ENCODE measurements around the gene GGTA1. TPM values are rescaled to one million over a fixed set of nuclear protein-coding genes. Genes with fewer than 3 reads are reported as not detected.
A peak's percentile ranks its signal among the peaks of the same experiment; 100 is the strongest.

Gene GGTA1
- total RNA-seq, 6 experiments from 2014 or later: not detected

- no peak for DNase-seq
- Mint-ChIP-seq H3K27ac (no peak overlapping the region), H3K9me3 (peaks cover 8% of the 10 kb centered on the region), H3K36me3 (ENCODE audit: low read depth) (peaks cover 10% of the 10 kb centered on the region; the same call in 1 of the 2 replicates), H3K4me3 (peak overlapping the region; percentile 82), H3K27me3 (ENCODE audit: insufficient read depth) (peaks cover 45% of the 10 kb centered on the region), H3K4me1 (ENCODE audit: low read depth) (peaks cover 24% of the 10 kb centered on the region)
- no peak for TF ChIP-seq CTCF (IDR thresholded peaks at IDR 0.05)
These were observed 542 bp downstream of the GGTA1 start for GRCh38 chr9:121499177-121499426.

GRCh38 chr9:121498487-121499176, 1.0 kb downstream of the GGTA1 start:
- peak; percentile 39 for TF ChIP-seq CTCF (IDR thresholded peaks at IDR 0.05)
- DNase-seq: peak; percentile 16
- Mint-ChIP-seq H3K9me3 (peaks cover 8% of the 10 kb centered on the region), H3K4me3 (peak overlapping the region; percentile 82), H3K4me1 (ENCODE audit: low read depth) (peaks cover 21% of the 10 kb centered on the region), H3K36me3 (ENCODE audit: low read depth) (peaks cover 10% of the 10 kb centered on the region; the same call in 1 of the 2 replicates), H3K27me3 (ENCODE audit: insufficient read depth) (peaks cover 48% of the 10 kb centered on the region), H3K27ac (no peak overlapping the region)

GRCh38 chr9:121498150-121498486, 1.5 kb downstream of the GGTA1 start:
- peaks cover 50% of the 10 kb centered on the region for H3K27me3 Mint-ChIP-seq (ENCODE audit: insufficient read depth)

GRCh38 chr9:121495976-121496375, 3.7 kb downstream of the GGTA1 start:
- Mint-ChIP-seq H3K4me1 (ENCODE audit: low read depth) (peaks cover 14% of the 10 kb centered on the region), H3K4me3 (no peak overlapping the region), H3K9me3 (peaks cover 8% of the 10 kb centered on the region), H3K27ac (no peak overlapping the region), H3K27me3 (ENCODE audit: insufficient read depth) (peaks cover 55% of the 10 kb centered on the region), H3K36me3 (ENCODE audit: low read depth) (peaks cover 10% of the 10 kb centered on the region; the same call in 1 of the 2 replicates)
- no peak for TF ChIP-seq CTCF (IDR thresholded peaks at IDR 0.05)
- no peak for DNase-seq

More at GRCh38 chr9:121498150-121498486, 1.5 kb downstream of the GGTA1 start:
- Mint-ChIP-seq H3K4me3 (peak overlapping the region; percentile 82), H3K4me1 (ENCODE audit: low read depth) (peaks cover 16% of the 10 kb centered on the region), H3K9me3 (peaks cover 8% of the 10 kb centered on the region), H3K27ac (no peak overlapping the region), H3K36me3 (ENCODE audit: low read depth) (peaks cover 10% of the 10 kb centered on the region; the same call in 1 of the 2 replicates)
- peak; percentile 76 for TF ChIP-seq CTCF (IDR thresholded peaks at IDR 0.05)
- peak; percentile 41 for DNase-seq

GRCh38 chr9:121494192-121494591, 5.5 kb downstream of the GGTA1 start:
- Mint-ChIP-seq H3K9me3 (peaks cover 8% of the 10 kb centered on the region), H3K4me3 (no peak overlapping the region), H3K27ac (no peak overlapping the region), H3K27me3 (ENCODE audit: insufficient read depth) (peaks cover 53% of the 10 kb centered on the region), H3K4me1 (ENCODE audit: low read depth) (peaks cover 12% of the 10 kb centered on the region), H3K36me3 (ENCODE audit: low read depth) (peaks cover 10% of the 10 kb centered on the region; the same call in 1 of the 2 replicates)
- no peak for DNase-seq
- no peak for TF ChIP-seq CTCF (IDR thresholded peaks at IDR 0.05)

Measured in HFFc6 (cell line).